B cell (primary cell): ENCODE data around the gene ISG20L2. TPM values are rescaled to one million over a fixed set of nuclear protein-coding genes. Genes with fewer than 3 reads are reported as not detected.

Experiments used
- ATAC-seq: fragments of 200-7000 bp; cut with Tn5 transposase; one replicate; pipeline ENCODE4 v1.10.0; 2021; ENCODE audit warnings: low read depth, mild to moderate bottlenecking, moderate number of reproducible peaks, moderate library complexity
- CTCF ChIA-PET: fragments of 350-600 bp; sonication (Branson Sonifier 250); formaldehyde crosslinking; loops from one replicate; lab custom pipeline; 2021; ENCODE audit warnings: antibody characterized with exemption, inconsistent platforms; lab: Charles Lee
- POLR2A ChIA-PET: fragments of 350-600 bp; sonication (Branson Sonifier 250); formaldehyde crosslinking; loops from one replicate; lab custom pipeline; 2021; ENCODE audit warnings: antibody characterized with exemption; lab: Charles Lee
- DNase-seq: peaks from one replicate; pipeline ENCODE4 v3.0.0; 2013
- H2AFZ ChIP-seq: 2 replicates; pipeline ENCODE4 v1.6.1; 2012; ENCODE audit warnings: mild to moderate bottlenecking, low read depth, low read length; ENCODE audit not compliant: insufficient read depth, poor library complexity, severe bottlenecking
- H3K27ac ChIP-seq, 2 donors: 1 replicate in 1 of 2; 2 replicates in 1 of 2; pipeline ENCODE4 v1.5.1; 2012 to 2013; ENCODE audit warnings: low read length in 2 of 2, mild to moderate bottlenecking in 2 of 2, moderate library complexity in 1 of 2
- H3K27me3 ChIP-seq, 4 experiments: fragments of 200-600 bp in 1 of 4; sonication (generic) in 1 of 4; replicated peaks in 1 of 4; 1 replicate in 2 of 4; 2 replicates in 2 of 4; pipeline versions ENCODE4 v1.6.1 to v1.7.0; 2013 to 2016; ENCODE audit warnings: low read length in 3 of 4, mild to moderate bottlenecking in 2 of 4, mixed read lengths in 1 of 4, moderate library complexity in 1 of 4; ENCODE audit not compliant: insufficient read depth in 4 of 4, control insufficient read depth in 3 of 4; ENCODE audit errors: control extremely low read depth in 1 of 4
- H3K36me3 ChIP-seq, 2 experiments: replicated peaks in 1 of 2; 1 replicate in 1 of 2; 2 replicates in 1 of 2; pipeline versions ENCODE4 v1.6.1 to v1.7.1; 2013; ENCODE audit warnings: low read length in 1 of 2; ENCODE audit not compliant: insufficient read depth in 2 of 2, control insufficient read depth in 1 of 2; ENCODE audit errors: control extremely low read depth in 1 of 2, extremely low read depth in 1 of 2
- H3K4me1 ChIP-seq, 2 donors: fragments of 200-600 bp in 1 of 2; sonication (generic) in 1 of 2; 1 replicate in 1 of 2; 2 replicates in 1 of 2; pipeline versions ENCODE4 v1.5.1 to v1.6.1; 2013 to 2017; ENCODE audit warnings: low read length in 2 of 2; ENCODE audit not compliant: control insufficient read depth in 2 of 2, insufficient read depth in 2 of 2
- H3K4me2 ChIP-seq: replicated peaks from 2 replicates; pipeline ENCODE3; 2012; ENCODE audit warnings: mild to moderate bottlenecking, low read depth, low read length; ENCODE audit not compliant: poor library complexity, severe bottlenecking
- H3K4me3 ChIP-seq, 5 experiments: fragments of 200-600 bp in 1 of 5; sonication (generic) in 1 of 5; 1 replicate in 3 of 5; 2 replicates in 2 of 5; pipeline versions ENCODE4 v1.5.1 to v1.7.0; 2011 to 2016; ENCODE audit warnings: low read length in 4 of 5, mild to moderate bottlenecking in 4 of 5, low read depth in 2 of 5, control low read depth in 1 of 5, moderate library complexity in 1 of 5; ENCODE audit not compliant: insufficient read depth in 1 of 5; ENCODE audit errors: control extremely low read depth in 1 of 5, extremely low read depth in 1 of 5
- H3K79me2 ChIP-seq: fragments of 200-600 bp; sonication (generic); one replicate; pipeline ENCODE4 v1.6.0; 2016; ENCODE audit warnings: low read length; ENCODE audit not compliant: control insufficient read depth, insufficient read depth
- H3K9ac ChIP-seq: fragments of 200-600 bp; sonication (generic); 2 replicates; pipeline ENCODE4 v1.6.1; 2017; ENCODE audit warnings: mild to moderate bottlenecking, low read length, moderate library complexity
- H3K9me3 ChIP-seq, 3 donors: one replicate each; pipeline versions ENCODE4 v1.6.1 to v1.7.1; 2013; ENCODE audit warnings: low read length in 2 of 3; ENCODE audit not compliant: control insufficient read depth in 2 of 3, insufficient read depth in 1 of 3; ENCODE audit errors: control extremely low read depth in 1 of 3
- H4K20me1 ChIP-seq: 2 replicates; pipeline ENCODE4 v1.6.0; 2012; ENCODE audit warnings: mild to moderate bottlenecking, low read length; ENCODE audit not compliant: insufficient read depth, control insufficient read depth, poor library complexity, severe bottlenecking
- H3K27ac Mint-ChIP-seq: one replicate; pipeline ENCODE4 v1.8.0; 2021; ENCODE audit warnings: mixed read lengths
- H3K27me3 Mint-ChIP-seq: one replicate; pipeline ENCODE4 v1.8.0; 2021; ENCODE audit warnings: mixed read lengths
- H3K4me1 Mint-ChIP-seq: one replicate; pipeline ENCODE4 v1.8.0; 2021; ENCODE audit warnings: mixed read lengths
- H3K4me3 Mint-ChIP-seq: one replicate; pipeline ENCODE4 v1.8.0; 2021; ENCODE audit warnings: mixed read lengths
- H3K9me3 Mint-ChIP-seq: one replicate; pipeline ENCODE4 v1.8.0; 2022; ENCODE audit warnings: mixed read lengths; ENCODE audit not compliant: insufficient read depth
- EZH2 ChIP-seq: IDR thresholded peaks from 2 replicates; pipeline ENCODE4 v1.6.1; 2012; ENCODE audit warnings: borderline replicate concordance, low read depth, mild to moderate bottlenecking, moderate library complexity, low read length; ENCODE audit not compliant: insufficient read depth, poor library complexity, severe bottlenecking
- WGBS: methylation state at CpG from one replicate; pipeline ENCODE4 v1.1.5; 2013; ENCODE audit warnings: missing lambda C conversion rate; ENCODE audit not compliant: insufficient coverage; 5-methylcytosine and 5-hydroxymethylcytosine counted together
- intact Hi-C: fragments of 100-400 bp; cut with micrococcal nuclease; formaldehyde crosslinking; loops from one replicate; pipeline ENCODE4 v1.10.0; 2022
- polyA plus RNA-seq: library from polyadenylated mRNA; depleted of rRNA; stranded (reverse); fragments of >200 nt; gene quantifications from 2 replicates; pipeline ENCODE4 v1.2.3, GENCODE V29; 2012
- total RNA-seq, 2 donors: library from RNA; stranded (reverse); fragments of 120-200 nt in 1 of 2; gene quantifications; 1 replicate in 1 of 2; 2 replicates in 1 of 2; pipeline versions ENCODE4 v1.2.3 to v1.2.4, GENCODE V29; 2013 to 2022
- TF ChIP-seq, protein P1 (sequence below): fragments of 200-600 bp; IDR thresholded peaks from one replicate; pipeline ENCODE4 v1.8.0; 2022; ENCODE audit warnings: antibody characterized with exemption, mild to moderate bottlenecking

Gene ISG20L2
- total and polyA plus RNA-seq, 2 donors (not counting 1 experiment from before 2014, with no cell fraction given): 30.1 to 51.7 TPM

DNA sequence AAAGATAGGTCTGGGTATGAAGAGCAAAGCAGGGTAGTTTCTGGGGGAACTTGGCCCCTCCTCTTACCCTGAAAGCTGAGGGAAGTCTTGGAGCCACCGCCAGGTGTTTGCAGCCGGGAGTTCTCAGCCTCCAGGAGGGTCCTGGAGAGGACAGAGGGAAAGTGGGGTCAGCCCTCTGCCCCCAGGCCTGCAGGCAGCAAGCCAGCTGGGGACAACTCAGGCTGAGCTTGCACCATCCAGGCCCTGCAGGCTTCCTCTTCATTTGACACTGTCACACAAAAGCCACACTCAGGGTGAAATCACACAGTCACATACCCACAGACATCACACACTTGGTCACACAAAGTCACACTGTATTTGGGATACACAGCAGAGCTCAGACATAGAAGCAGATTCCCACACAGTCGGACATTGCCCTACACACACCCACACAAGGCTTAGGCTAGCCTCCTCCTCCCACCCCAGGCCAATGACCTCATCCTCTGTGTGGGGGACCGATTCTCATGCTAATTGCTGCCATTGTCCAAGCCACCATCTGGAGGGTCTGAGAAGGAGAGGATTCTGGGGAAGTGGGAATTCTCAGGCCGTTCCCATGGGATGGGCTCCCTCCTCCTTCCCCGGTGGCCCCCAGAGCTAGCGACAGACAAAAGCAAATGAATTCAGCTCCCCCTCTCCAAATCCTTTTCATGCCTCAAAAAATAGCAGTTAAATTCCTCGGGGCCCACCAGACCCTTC lies 55.0 kb downstream of the ISG20L2 start:
- no peak for ATAC-seq
- Histone ChIP-seq H3K79me2 (no peaks in the 10 kb centered on the region), H3K9ac (no peak overlapping the region), H3K9me3 (peaks cover 0 to 7% (median 0%) of the 10 kb centered on the region in 3 donors), H3K4me1 (peaks cover 17 to 19% of the 10 kb centered on the region in 2 donors), H3K27ac (no peak overlapping the region), H3K27me3 (peaks cover 0 to 56% (median 23%) of the 10 kb centered on the region in 4 experiments), H3K4me3 (no peak overlapping the region), H4K20me1 (no peaks in the 10 kb centered on the region), H3K4me2 (no peak overlapping the region), H3K36me3 (no peaks in the 10 kb centered on the region), H2AFZ (no peak overlapping the region)
- DNase-seq: no peak
- peaks cover 14% of the 10 kb centered on the region for H3K4me1 Mint-ChIP-seq
- peaks cover 46% of the 10 kb centered on the region for H3K27me3 Mint-ChIP-seq
- ChIA-PET POLR2A (no interaction called here), CTCF (interaction anchor here (0.9 to 1.3 kb wide), 2 partner anchors 16 kb away, joined by 3 to 4 read pairs; no protein-coding TSS in a partner anchor)
- H3K9me3 Mint-ChIP-seq: no peaks in the 10 kb centered on the region
- H3K27ac Mint-ChIP-seq: no peak overlapping the region
- intact Hi-C loops: no loop called here
- WGBS: 73% methylated on average over 3 of the region's 8 CpGs
- TF ChIP-seq EZH2: no peak
- TF ChIP-seq, protein P1, sequence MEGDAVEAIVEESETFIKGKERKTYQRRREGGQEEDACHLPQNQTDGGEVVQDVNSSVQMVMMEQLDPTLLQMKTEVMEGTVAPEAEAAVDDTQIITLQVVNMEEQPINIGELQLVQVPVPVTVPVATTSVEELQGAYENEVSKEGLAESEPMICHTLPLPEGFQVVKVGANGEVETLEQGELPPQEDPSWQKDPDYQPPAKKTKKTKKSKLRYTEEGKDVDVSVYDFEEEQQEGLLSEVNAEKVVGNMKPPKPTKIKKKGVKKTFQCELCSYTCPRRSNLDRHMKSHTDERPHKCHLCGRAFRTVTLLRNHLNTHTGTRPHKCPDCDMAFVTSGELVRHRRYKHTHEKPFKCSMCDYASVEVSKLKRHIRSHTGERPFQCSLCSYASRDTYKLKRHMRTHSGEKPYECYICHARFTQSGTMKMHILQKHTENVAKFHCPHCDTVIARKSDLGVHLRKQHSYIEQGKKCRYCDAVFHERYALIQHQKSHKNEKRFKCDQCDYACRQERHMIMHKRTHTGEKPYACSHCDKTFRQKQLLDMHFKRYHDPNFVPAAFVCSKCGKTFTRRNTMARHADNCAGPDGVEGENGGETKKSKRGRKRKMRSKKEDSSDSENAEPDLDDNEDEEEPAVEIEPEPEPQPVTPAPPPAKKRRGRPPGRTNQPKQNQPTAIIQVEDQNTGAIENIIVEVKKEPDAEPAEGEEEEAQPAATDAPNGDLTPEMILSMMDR: no peak
- no peak overlapping the region for H3K4me3 Mint-ChIP-seq

Other genes starting within 250 kb of the ISG20L2 start
- gene MEF2D, start 228.0 kb downstream of the ISG20L2 start, total RNA-seq: 127 and 128 TPM in 2 replicates
- 65.6 and 81.2 TPM in 2 replicates for gene MEF2D, start 228.0 kb downstream of the ISG20L2 start, polyA plus RNA-seq
- 0.07 TPM in 2 replicates for gene IQGAP3, start 156.2 kb downstream of the ISG20L2 start, total RNA-seq
- 0.07 and 0.12 TPM in 2 replicates for gene IQGAP3, start 156.2 kb downstream of the ISG20L2 start, polyA plus RNA-seq
- gene TTC24, start 149.0 kb downstream of the ISG20L2 start, total RNA-seq: 26.6 and 29.8 TPM in 2 replicates
- 24.3 and 30.7 TPM in 2 replicates for gene TTC24, start 149.0 kb downstream of the ISG20L2 start, polyA plus RNA-seq
- 56.9 and 59.7 TPM in 2 replicates for gene NAXE, start 137.0 kb downstream of the ISG20L2 start, total RNA-seq
- 35.7 and 42.8 TPM in 2 replicates for gene NAXE, start 137.0 kb downstream of the ISG20L2 start, polyA plus RNA-seq
- 31.4 and 38.3 TPM in 2 replicates for gene GPATCH4, start 127.3 kb downstream of the ISG20L2 start, total RNA-seq
- gene GPATCH4, start 127.3 kb downstream of the ISG20L2 start, polyA plus RNA-seq: 11.3 and 25.1 TPM in 2 replicates
- gene HAPLN2, start 109.4 kb downstream of the ISG20L2 start, total RNA-seq: 0.36 TPM in 1 of 2 replicates, not detected in the other
- 0.13 and 0.19 TPM in 2 replicates for gene HAPLN2, start 109.4 kb downstream of the ISG20L2 start, polyA plus RNA-seq
- gene BCAN, start 86.6 kb downstream of the ISG20L2 start, total RNA-seq: not detected in 2 replicates
- not detected in 2 replicates for gene BCAN, start 86.6 kb downstream of the ISG20L2 start, polyA plus RNA-seq
- 0.05 TPM in 1 of 2 replicates, not detected in the other for gene NES, start 51.4 kb downstream of the ISG20L2 start, total RNA-seq
- not detected in 2 replicates for gene NES, start 51.4 kb downstream of the ISG20L2 start, polyA plus RNA-seq
- gene CRABP2, start 23.2 kb downstream of the ISG20L2 start, total RNA-seq: 0.89 and 1.1 TPM in 2 replicates
- gene CRABP2, start 23.2 kb downstream of the ISG20L2 start, polyA plus RNA-seq: 1.2 and 3.6 TPM in 2 replicates
- 81.1 and 85.3 TPM in 2 replicates for gene METTL25B, start 297 bp downstream of the ISG20L2 start, total RNA-seq
- 63.1 and 78.3 TPM in 2 replicates for gene METTL25B, start 297 bp downstream of the ISG20L2 start, polyA plus RNA-seq
- 34.6 and 41.1 TPM in 2 replicates for gene MRPL24, start 12.3 kb upstream of the ISG20L2 start, total RNA-seq
- 23.0 and 39.4 TPM in 2 replicates for gene MRPL24, start 12.3 kb upstream of the ISG20L2 start, polyA plus RNA-seq
- 89.9 and 91.2 TPM in 2 replicates for gene HDGF, start 22.9 kb upstream of the ISG20L2 start, total RNA-seq
- gene HDGF, start 22.9 kb upstream of the ISG20L2 start, polyA plus RNA-seq: 40.3 and 53.1 TPM in 2 replicates
- gene PRCC, start 38.8 kb upstream of the ISG20L2 start, total RNA-seq: 83.4 and 91.0 TPM in 2 replicates
- gene PRCC, start 38.8 kb upstream of the ISG20L2 start, polyA plus RNA-seq: 45.1 and 55.7 TPM in 2 replicates
- gene SH2D2A, start 88.1 kb upstream of the ISG20L2 start, total RNA-seq: 2.1 and 3.9 TPM in 2 replicates
- gene SH2D2A, start 88.1 kb upstream of the ISG20L2 start, polyA plus RNA-seq: 0.73 and 1.0 TPM in 2 replicates
- not detected in 2 replicates for gene INSRR, start 130.4 kb upstream of the ISG20L2 start, total RNA-seq
- not detected in 2 replicates for gene INSRR, start 130.4 kb upstream of the ISG20L2 start, polyA plus RNA-seq
- not detected in 2 replicates for gene NTRK1, start 132.1 kb upstream of the ISG20L2 start, total RNA-seq
- not detected in 2 replicates for gene NTRK1, start 132.1 kb upstream of the ISG20L2 start, polyA plus RNA-seq
- not detected in 2 replicates for gene PEAR1, start 165.0 kb upstream of the ISG20L2 start, total RNA-seq
- 0.03 and 0.09 TPM in 2 replicates for gene PEAR1, start 165.0 kb upstream of the ISG20L2 start, polyA plus RNA-seq
- not detected in 2 replicates for gene LRRC71, start 191.9 kb upstream of the ISG20L2 start, total RNA-seq
- gene LRRC71, start 191.9 kb upstream of the ISG20L2 start, polyA plus RNA-seq: not detected in 2 replicates